Neural cell (in vitro differentiated cells): ENCODE measurements around the gene APBA3. TPM values are rescaled to one million over a fixed set of nuclear protein-coding genes. Genes with fewer than 3 reads are reported as not detected.

Experiments used
- H2AFZ ChIP-seq: fragments of 200-600, 300-800 bp; sonication (generic), shearing (Covaris generic); 2 replicates; pipeline ENCODE4 v1.6.0; 2014; ENCODE audit warnings: low read depth, mild to moderate bottlenecking, antibody characterized with exemption, low read length, moderate library complexity
- H3F3A ChIP-seq: fragments of 200-600 bp; shearing (Covaris generic); 2 replicates; pipeline ENCODE4 v1.6.1; 2016; ENCODE audit warnings: mild to moderate bottlenecking, moderate library complexity, mixed read lengths, antibody characterized with exemption, low read length; ENCODE audit not compliant: insufficient read depth, poor library complexity, severe bottlenecking
- H3K27ac ChIP-seq: fragments of 200-600, 300-800 bp; sonication (generic), shearing (Covaris generic); 2 replicates; pipeline ENCODE4 v1.5.1; 2014; ENCODE audit warnings: mild to moderate bottlenecking, low read length, moderate library complexity
- H3K27me3 ChIP-seq: fragments of 300-800, 200-600 bp; sonication (generic), shearing (Covaris generic); 2 replicates; pipeline ENCODE4 v1.6.0; 2014; ENCODE audit warnings: mild to moderate bottlenecking, low read depth, low read length, moderate library complexity; ENCODE audit not compliant: insufficient read depth
- H3K36me3 ChIP-seq: fragments of 300-800, 200-600 bp; sonication (generic), shearing (Covaris generic); 2 replicates; pipeline ENCODE4 v1.5.1; 2014; ENCODE audit warnings: mild to moderate bottlenecking, antibody characterized with exemption, low read length, moderate library complexity; ENCODE audit not compliant: insufficient read depth
- H3K4me2 ChIP-seq: fragments of 300-800, 200-600 bp; sonication (generic), shearing (Covaris generic); 2 replicates; pipeline ENCODE4 v1.6.0; 2014; ENCODE audit warnings: mild to moderate bottlenecking, low read length
- H3K4me3 ChIP-seq: fragments of 300-800, 200-600 bp; sonication (generic), shearing (Covaris generic); 2 replicates; pipeline ENCODE4 v1.5.1; 2014; ENCODE audit warnings: mild to moderate bottlenecking, low read length, moderate library complexity
- H3K79me2 ChIP-seq: fragments of 200-600 bp; shearing (Covaris generic); replicated peaks from 2 replicates; pipeline ENCODE4 v1.6.0; 2014; ENCODE audit warnings: mild to moderate bottlenecking, low read length, moderate library complexity; ENCODE audit not compliant: insufficient read depth
- H3K9ac ChIP-seq: fragments of 300-800, 200-600 bp; sonication (generic), shearing (Covaris generic); 2 replicates; pipeline ENCODE4 v1.6.1; 2016; ENCODE audit warnings: mild to moderate bottlenecking, low read length, mixed read lengths
- H3K9me2 ChIP-seq: fragments of 200-600 bp; shearing (Covaris generic); 2 replicates; pipeline ENCODE4 v1.6.1; 2016; ENCODE audit warnings: mild to moderate bottlenecking, low read length, mixed read lengths; ENCODE audit not compliant: insufficient read depth
- H3K9me3 ChIP-seq: fragments of 200-600, 300-800 bp; sonication (generic), shearing (Covaris generic); 2 replicates; pipeline ENCODE4 v1.6.1; 2016; ENCODE audit warnings: mild to moderate bottlenecking, mixed run types, low read length, moderate library complexity, mixed read lengths
- H4K20me1 ChIP-seq: fragments of 200-600 bp; shearing (Covaris generic); 2 replicates; pipeline ENCODE4 v1.6.1; 2016; ENCODE audit warnings: mild to moderate bottlenecking, mixed run types; ENCODE audit not compliant: insufficient read depth
- EP300 ChIP-seq: fragments of 450-650 bp; conservative IDR thresholded peaks from 2 replicates; pipeline ENCODE4 v1.6.1; 2014; ENCODE audit warnings: antibody characterized with exemption, mild to moderate bottlenecking, moderate library complexity; ENCODE audit not compliant: poor library complexity, severe bottlenecking
- EZH2 ChIP-seq: fragments of 200-600, 300-800 bp; shearing (Covaris generic), sonication (generic); IDR thresholded peaks from 2 replicates; pipeline ENCODE4 v1.6.1; 2014; ENCODE audit warnings: antibody characterized with exemption, low read length, borderline replicate concordance, mild to moderate bottlenecking; ENCODE audit not compliant: insufficient read depth, poor library complexity, severe bottlenecking
- MXI1 ChIP-seq: fragments of 450-650 bp; conservative IDR thresholded peaks from 2 replicates; pipeline ENCODE4 v1.6.1; 2014; ENCODE audit warnings: antibody characterized with exemption, mild to moderate bottlenecking; ENCODE audit not compliant: poor library complexity, severe bottlenecking
- POLR2AphosphoS5 ChIP-seq: IDR thresholded peaks from 2 replicates; pipeline ENCODE4 v1.6.1; 2012
- RAD21 ChIP-seq: fragments of 450-650 bp; conservative IDR thresholded peaks from 2 replicates; pipeline ENCODE4 v1.6.1; 2014; ENCODE audit warnings: antibody characterized with exemption, mild to moderate bottlenecking, moderate library complexity
- SMC3 ChIP-seq: fragments of 450-650 bp; conservative IDR thresholded peaks from 2 replicates; pipeline ENCODE4 v1.6.1; 2014; ENCODE audit warnings: antibody characterized with exemption, mild to moderate bottlenecking, moderate library complexity; ENCODE audit not compliant: poor library complexity
- TAF1 ChIP-seq: IDR thresholded peaks from 2 replicates; pipeline ENCODE4 v1.6.1; 2012; ENCODE audit warnings: low read depth
- polyA plus RNA-seq: library from polyadenylated mRNA; depleted of rRNA; stranded (reverse); fragments of >200 nt; gene quantifications from 2 replicates; pipeline ENCODE4 v1.2.3, GENCODE V29; 2014
- TF ChIP-seq, protein P1 (sequence below): fragments of 450-650 bp; IDR thresholded peaks from 2 replicates; pipeline ENCODE4 v1.5.1; 2014; ENCODE audit warnings: antibody characterized with exemption, mild to moderate bottlenecking, moderate library complexity; ENCODE audit not compliant: poor library complexity, severe bottlenecking
- TF ChIP-seq, protein P2 (sequence below): IDR thresholded peaks from 2 replicates; pipeline ENCODE4 v1.6.1; 2012; ENCODE audit warnings: borderline replicate concordance

APBA3 gene
- polyA plus RNA-seq, 1 donor from 2014 or later: 37.1 TPM

DNA sequence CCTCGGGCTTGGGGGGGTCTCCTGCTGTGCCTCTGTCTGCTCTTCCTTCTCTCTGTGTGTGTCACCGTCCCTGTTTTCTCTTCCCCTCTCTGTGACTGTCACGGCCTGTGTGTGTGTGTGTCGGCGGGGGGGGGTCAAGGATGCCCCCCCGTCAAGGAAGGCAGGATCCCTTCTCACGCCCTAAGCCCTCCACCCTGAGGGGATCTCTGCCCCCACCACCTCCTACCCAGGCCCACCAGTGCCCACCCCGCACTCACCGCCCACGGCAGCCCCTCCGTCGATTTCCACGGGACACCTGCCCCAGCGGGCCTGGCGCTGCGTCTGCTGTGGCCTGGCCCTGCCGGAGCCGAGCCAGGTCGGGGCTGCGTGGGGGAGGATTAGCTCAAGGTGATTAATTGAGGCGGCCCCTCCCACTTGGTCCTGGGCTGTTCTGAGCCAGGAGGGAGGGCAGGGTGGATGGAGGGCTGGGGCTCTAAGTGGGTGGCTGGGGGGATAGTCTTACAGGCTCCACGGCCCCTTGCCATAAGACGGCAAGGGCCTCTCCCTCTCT lies 10.5 kb upstream of the APBA3 start, which contains the start of gene RAX2:
RAX2 (minus strand) TSS at position 323 of the 550 bp plus-strand sequence. CDS start 486 bp downstream, outside the sequence.
- no peak within 1 kb of the TSS for H2AFZ ChIP-seq
- no peaks in the 10 kb centered on the region for H4K20me1 ChIP-seq
- no peaks in the 10 kb centered on the region for H3K36me3 ChIP-seq
- no peak within 1 kb of the TSS for H3K4me2 ChIP-seq
- TF ChIP-seq EZH2: no peak
- TF ChIP-seq TAF1: no peak
- TF ChIP-seq, protein P1, sequence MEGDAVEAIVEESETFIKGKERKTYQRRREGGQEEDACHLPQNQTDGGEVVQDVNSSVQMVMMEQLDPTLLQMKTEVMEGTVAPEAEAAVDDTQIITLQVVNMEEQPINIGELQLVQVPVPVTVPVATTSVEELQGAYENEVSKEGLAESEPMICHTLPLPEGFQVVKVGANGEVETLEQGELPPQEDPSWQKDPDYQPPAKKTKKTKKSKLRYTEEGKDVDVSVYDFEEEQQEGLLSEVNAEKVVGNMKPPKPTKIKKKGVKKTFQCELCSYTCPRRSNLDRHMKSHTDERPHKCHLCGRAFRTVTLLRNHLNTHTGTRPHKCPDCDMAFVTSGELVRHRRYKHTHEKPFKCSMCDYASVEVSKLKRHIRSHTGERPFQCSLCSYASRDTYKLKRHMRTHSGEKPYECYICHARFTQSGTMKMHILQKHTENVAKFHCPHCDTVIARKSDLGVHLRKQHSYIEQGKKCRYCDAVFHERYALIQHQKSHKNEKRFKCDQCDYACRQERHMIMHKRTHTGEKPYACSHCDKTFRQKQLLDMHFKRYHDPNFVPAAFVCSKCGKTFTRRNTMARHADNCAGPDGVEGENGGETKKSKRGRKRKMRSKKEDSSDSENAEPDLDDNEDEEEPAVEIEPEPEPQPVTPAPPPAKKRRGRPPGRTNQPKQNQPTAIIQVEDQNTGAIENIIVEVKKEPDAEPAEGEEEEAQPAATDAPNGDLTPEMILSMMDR: no peak
- H3K9me3 ChIP-seq: no peaks in the 10 kb centered on the region
- H3K9me2 ChIP-seq: no peaks in the 10 kb centered on the region
- no peak within 1 kb of the TSS for H3K9ac ChIP-seq
- H3K4me3 ChIP-seq: no peak within 1 kb of the TSS
- H3K27ac ChIP-seq: no peak within 1 kb of the TSS
- H3K27me3 ChIP-seq: no peaks in the 10 kb centered on the region
- H3K79me2 ChIP-seq: no peaks in the 10 kb centered on the region
- no peaks in the 10 kb centered on the region for H3F3A ChIP-seq

DNA sequence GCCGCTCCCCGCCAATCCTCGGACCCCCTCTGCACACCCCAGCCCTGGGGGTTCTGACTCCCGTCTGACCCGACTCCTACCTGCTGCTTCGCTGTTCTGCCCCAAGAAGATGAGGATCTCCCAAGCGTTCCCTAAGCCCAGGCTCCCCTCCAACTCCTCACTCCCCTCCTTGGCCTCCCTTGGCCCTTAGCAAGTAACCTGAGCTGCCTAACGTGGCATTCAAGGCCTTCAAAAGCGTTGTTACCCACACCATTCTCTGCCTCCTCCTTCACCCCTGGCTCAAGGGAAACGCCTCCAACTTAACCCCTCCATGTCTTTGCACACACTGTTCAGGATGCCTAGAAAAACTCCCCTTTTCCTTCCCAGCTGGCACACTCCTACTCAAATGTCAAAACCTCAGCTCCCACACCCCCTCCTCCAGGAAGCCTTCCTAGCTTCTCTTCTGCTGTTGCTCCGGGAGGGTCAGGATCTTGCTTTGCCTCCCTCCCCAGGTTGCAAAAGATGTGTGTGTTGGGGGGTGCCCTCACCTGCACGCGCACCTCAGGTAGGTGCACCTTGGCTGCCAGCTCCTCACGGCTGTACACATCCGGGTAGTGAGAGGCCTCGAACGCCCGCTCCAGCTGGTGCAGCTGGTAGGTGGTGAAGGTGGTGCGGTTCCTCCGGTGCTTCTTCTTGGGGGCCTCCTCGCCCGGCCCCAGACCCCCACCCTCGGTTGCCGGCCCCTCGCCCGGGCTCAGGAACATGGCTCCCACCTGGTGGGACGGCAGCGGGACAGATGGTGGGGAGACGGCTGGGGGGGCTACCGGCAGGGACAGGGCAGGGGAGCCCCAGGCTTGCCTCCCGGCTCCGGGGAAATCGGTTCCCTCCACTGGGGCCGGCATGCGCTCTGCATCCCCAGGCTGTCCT lies 9.8 kb upstream of the APBA3 start:
- H3K4me2 ChIP-seq: no peak overlapping the region
- no peak overlapping the region for H2AFZ ChIP-seq
- no peak for TF ChIP-seq SMC3
- no peak for TF ChIP-seq MXI1
- TF ChIP-seq, protein P1: no peak
- no peak for TF ChIP-seq EZH2
- no peak for TF ChIP-seq RAD21
- TF ChIP-seq, protein P2, sequence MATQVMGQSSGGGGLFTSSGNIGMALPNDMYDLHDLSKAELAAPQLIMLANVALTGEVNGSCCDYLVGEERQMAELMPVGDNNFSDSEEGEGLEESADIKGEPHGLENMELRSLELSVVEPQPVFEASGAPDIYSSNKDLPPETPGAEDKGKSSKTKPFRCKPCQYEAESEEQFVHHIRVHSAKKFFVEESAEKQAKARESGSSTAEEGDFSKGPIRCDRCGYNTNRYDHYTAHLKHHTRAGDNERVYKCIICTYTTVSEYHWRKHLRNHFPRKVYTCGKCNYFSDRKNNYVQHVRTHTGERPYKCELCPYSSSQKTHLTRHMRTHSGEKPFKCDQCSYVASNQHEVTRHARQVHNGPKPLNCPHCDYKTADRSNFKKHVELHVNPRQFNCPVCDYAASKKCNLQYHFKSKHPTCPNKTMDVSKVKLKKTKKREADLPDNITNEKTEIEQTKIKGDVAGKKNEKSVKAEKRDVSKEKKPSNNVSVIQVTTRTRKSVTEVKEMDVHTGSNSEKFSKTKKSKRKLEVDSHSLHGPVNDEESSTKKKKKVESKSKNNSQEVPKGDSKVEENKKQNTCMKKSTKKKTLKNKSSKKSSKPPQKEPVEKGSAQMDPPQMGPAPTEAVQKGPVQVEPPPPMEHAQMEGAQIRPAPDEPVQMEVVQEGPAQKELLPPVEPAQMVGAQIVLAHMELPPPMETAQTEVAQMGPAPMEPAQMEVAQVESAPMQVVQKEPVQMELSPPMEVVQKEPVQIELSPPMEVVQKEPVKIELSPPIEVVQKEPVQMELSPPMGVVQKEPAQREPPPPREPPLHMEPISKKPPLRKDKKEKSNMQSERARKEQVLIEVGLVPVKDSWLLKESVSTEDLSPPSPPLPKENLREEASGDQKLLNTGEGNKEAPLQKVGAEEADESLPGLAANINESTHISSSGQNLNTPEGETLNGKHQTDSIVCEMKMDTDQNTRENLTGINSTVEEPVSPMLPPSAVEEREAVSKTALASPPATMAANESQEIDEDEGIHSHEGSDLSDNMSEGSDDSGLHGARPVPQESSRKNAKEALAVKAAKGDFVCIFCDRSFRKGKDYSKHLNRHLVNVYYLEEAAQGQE: no peak
- TF ChIP-seq TAF1: no peak
- no peak for TF ChIP-seq EP300
- no peak for TF ChIP-seq POLR2AphosphoS5
- no peaks in the 10 kb centered on the region for H3K79me2 ChIP-seq
- H3K36me3 ChIP-seq: no peaks in the 10 kb centered on the region
- H3K27ac ChIP-seq: no peak overlapping the region
- H3F3A ChIP-seq: no peaks in the 10 kb centered on the region
- H3K27me3 ChIP-seq: no peaks in the 10 kb centered on the region
- H3K9ac ChIP-seq: no peak overlapping the region
- no peaks in the 10 kb centered on the region for H3K9me3 ChIP-seq
- no peak overlapping the region for H3K4me3 ChIP-seq
- H4K20me1 ChIP-seq: no peaks in the 10 kb centered on the region
- H3K9me2 ChIP-seq: no peaks in the 10 kb centered on the region
